Lung (tissue), 12 donors: Measurements from ENCODE around the gene IFTAP. TPM values are rescaled to one million over a fixed set of nuclear protein-coding genes. Genes with fewer than 3 reads are reported as not detected.

Source experiments
- ATAC-seq: fragments of 200-7000 bp; cut with Tn5 transposase; one replicate; pipeline ENCODE4 v1.9.1; 2020; ENCODE audit warnings: moderate number of reproducible peaks; ENCODE audit not compliant: insufficient read depth, low FRiP score
- DNase-seq, 3 donors: peaks; one replicate each; pipeline ENCODE4 v3.0.0-alpha.2; 2013 to 2017
- H3K27ac ChIP-seq, 2 donors: one replicate each; pipeline ENCODE4 v1.5.1; 2013; ENCODE audit warnings: mild to moderate bottlenecking in 2 of 2, moderate library complexity in 2 of 2, control low read depth in 1 of 2, inconsistent platforms in 1 of 2, low read depth in 1 of 2, low read length in 1 of 2
- H3K27me3 ChIP-seq, 3 donors: one replicate each; pipeline ENCODE4 v1.5.1; 2013; ENCODE audit warnings: low read length in 2 of 3; ENCODE audit not compliant: control insufficient read depth in 3 of 3, insufficient read depth in 3 of 3
- H3K36me3 ChIP-seq, 4 donors: one replicate each; pipeline ENCODE4 v1.5.1; 2013; ENCODE audit warnings: low read length in 4 of 4, mild to moderate bottlenecking in 1 of 4, moderate library complexity in 1 of 4; ENCODE audit not compliant: control insufficient read depth in 4 of 4, insufficient read depth in 4 of 4
- H3K4me1 ChIP-seq, 5 donors: one replicate each; pipeline ENCODE4 v1.5.1; 2013; ENCODE audit warnings: low read length in 5 of 5, mild to moderate bottlenecking in 2 of 5, moderate library complexity in 1 of 5; ENCODE audit not compliant: control insufficient read depth in 5 of 5, insufficient read depth in 5 of 5
- H3K4me3 ChIP-seq: one replicate; pipeline ENCODE4 v1.5.1; 2013; ENCODE audit warnings: mild to moderate bottlenecking, control low read depth, moderate library complexity
- H3K9ac ChIP-seq, 2 donors: one replicate each; pipeline ENCODE4 v1.5.1; 2013; ENCODE audit warnings: low read length in 2 of 2, control low read depth in 1 of 2; ENCODE audit not compliant: insufficient read depth in 1 of 2
- H3K9me3 ChIP-seq, 4 donors: one replicate each; pipeline ENCODE4 v1.5.1; 2013; ENCODE audit warnings: low read length in 3 of 4, mild to moderate bottlenecking in 1 of 4, moderate library complexity in 1 of 4; ENCODE audit not compliant: control insufficient read depth in 4 of 4, insufficient read depth in 3 of 4
- WGBS, 2 donors: extraction: QIAGEN DNeasy Blood & Tissue Kit; methylation state at CpG; one replicate each; pipeline ENCODE4 v1.1.7; 2013; 5-methylcytosine and 5-hydroxymethylcytosine counted together
- polyA plus RNA-seq, 2 donors: library from polyadenylated mRNA; stranded (reverse); fragments of 200-250 nt; gene quantifications; one replicate each; pipeline ENCODE4 v1.2.1, GENCODE V29; 2013
- total RNA-seq, 2 donors: library from RNA; depleted of rRNA in 1 of 2; stranded (reverse); fragments of >200 nt in 1 of 2; gene quantifications; one replicate each; pipeline ENCODE4 v1.2.1, GENCODE V29; 2014 to 2021
- TF ChIP-seq, protein P1 (sequence below): IDR thresholded peaks from 2 replicates; pipeline ENCODE4 v1.5.1; 2012; ENCODE audit warnings: mild to moderate bottlenecking; ENCODE audit errors: control extremely low read depth, extremely low read depth
- donor health status: control.
- donor health status: control.
- donor health status: Bipolar disorder and iron deficiency.
- donor health status: healthy.
- donor health status: DM: yes; HTN: yes; CAD: no.

IFTAP gene
- total and polyA plus RNA-seq, 4 donors, result 17.7 to 36.1 (median 24.5) TPM

- H3K4me3 ChIP-seq, result no peak overlapping the region
Observed at GRCh38 chr11:36619502-36619901, 25.2 kb downstream of the IFTAP start.

DNA sequence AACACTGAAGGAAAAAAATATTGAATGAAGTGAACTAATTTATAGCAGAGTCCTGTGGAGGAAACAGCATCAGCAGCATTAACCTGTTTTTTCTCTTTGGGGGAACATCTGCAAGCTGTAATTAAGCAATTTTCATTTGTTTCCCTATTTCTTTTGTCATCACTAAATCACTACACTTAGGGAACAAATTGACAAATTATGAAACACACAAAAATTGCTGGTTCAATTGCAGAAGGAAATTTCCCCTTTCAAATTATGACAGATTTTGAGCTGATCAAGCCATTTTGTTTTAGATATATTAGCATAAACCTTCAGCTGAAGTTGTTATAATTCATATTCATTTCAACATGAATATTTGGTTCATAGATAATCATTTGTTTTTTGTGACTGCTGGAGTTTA, 25.9 kb downstream of the IFTAP start:
- ATAC-seq (no peak), DNase-seq (no peak)
- no peak overlapping the region for H3K27ac ChIP-seq
- H3K4me3 ChIP-seq, result no peak overlapping the region
- no peaks in the 10 kb centered on the region for H3K9me3 ChIP-seq
- H3K27me3 ChIP-seq, result no peaks in the 10 kb centered on the region
- peaks cover 0 to 3% (median 1%) of the 10 kb centered on the region in 4 donors for H3K36me3 ChIP-seq
- TF ChIP-seq, protein P1, sequence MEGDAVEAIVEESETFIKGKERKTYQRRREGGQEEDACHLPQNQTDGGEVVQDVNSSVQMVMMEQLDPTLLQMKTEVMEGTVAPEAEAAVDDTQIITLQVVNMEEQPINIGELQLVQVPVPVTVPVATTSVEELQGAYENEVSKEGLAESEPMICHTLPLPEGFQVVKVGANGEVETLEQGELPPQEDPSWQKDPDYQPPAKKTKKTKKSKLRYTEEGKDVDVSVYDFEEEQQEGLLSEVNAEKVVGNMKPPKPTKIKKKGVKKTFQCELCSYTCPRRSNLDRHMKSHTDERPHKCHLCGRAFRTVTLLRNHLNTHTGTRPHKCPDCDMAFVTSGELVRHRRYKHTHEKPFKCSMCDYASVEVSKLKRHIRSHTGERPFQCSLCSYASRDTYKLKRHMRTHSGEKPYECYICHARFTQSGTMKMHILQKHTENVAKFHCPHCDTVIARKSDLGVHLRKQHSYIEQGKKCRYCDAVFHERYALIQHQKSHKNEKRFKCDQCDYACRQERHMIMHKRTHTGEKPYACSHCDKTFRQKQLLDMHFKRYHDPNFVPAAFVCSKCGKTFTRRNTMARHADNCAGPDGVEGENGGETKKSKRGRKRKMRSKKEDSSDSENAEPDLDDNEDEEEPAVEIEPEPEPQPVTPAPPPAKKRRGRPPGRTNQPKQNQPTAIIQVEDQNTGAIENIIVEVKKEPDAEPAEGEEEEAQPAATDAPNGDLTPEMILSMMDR, result no peak
- no peak overlapping the region for H3K9ac ChIP-seq
- H3K4me1 ChIP-seq, result peaks cover 0 to 18% (median 6%) of the 10 kb centered on the region in 5 donors

More at GRCh38 chr11:36619502-36619901, 25.2 kb downstream of the IFTAP start:
- Histone ChIP-seq H3K36me3 (peaks cover 0 to 2% (median under 1%) of the 10 kb centered on the region in 4 donors), H3K27me3 (no peaks in the 10 kb centered on the region), H3K4me1 (peaks cover 0 to 18% (median 4%) of the 10 kb centered on the region in 5 donors), H3K9me3 (no peaks in the 10 kb centered on the region), H3K9ac (peak overlapping the region in 1 of 2 donors; percentile 79), H3K27ac (no peak overlapping the region)
- DNase-seq (peak; percentile 20 to 65 (median 46)), ATAC-seq (no peak)
- TF ChIP-seq, protein P1, result no peak
- WGBS, 2 donors, result 18 to 36% methylated on average over 5 of the region's 5 CpGs

- no peak for ATAC-seq
- no peak overlapping the region for H3K4me3 ChIP-seq
- H3K9ac ChIP-seq, result no peak overlapping the region
- no peaks in the 10 kb centered on the region for H3K9me3 ChIP-seq
- H3K27me3 ChIP-seq, result no peaks in the 10 kb centered on the region
- WGBS, 2 donors, result 70 to 80% methylated on average over 3 of the region's 3 CpGs
- TF ChIP-seq, protein P1, result no peak
- peaks cover 0 to 3% (median 0%) of the 10 kb centered on the region in 4 donors for H3K36me3 ChIP-seq
- H3K4me1 ChIP-seq, result peaks cover 0 to 18% (median 8%) of the 10 kb centered on the region in 5 donors
- DNase-seq, result peak; percentile 50 to 79 (median 77)
- no peak overlapping the region for H3K27ac ChIP-seq
Observed at GRCh38 chr11:36622431-36623136, 28.3 kb downstream of the IFTAP start.
